H9 (cell line): ENCODE measurements around the gene NLE1. TPM values are rescaled to one million over a fixed set of nuclear protein-coding genes. Genes with fewer than 3 reads are reported as not detected.

Source experiments
- DNase-seq: peaks from one replicate; pipeline ENCODE4 v3.0.0-alpha.2; 2017
- H2AFZ ChIP-seq: one replicate; pipeline ENCODE4 v1.6.1; 2013; ENCODE audit warnings: mild to moderate bottlenecking, low read length, control low read depth, moderate library complexity
- H2AK5ac ChIP-seq: 2 replicates; pipeline ENCODE4 v1.6.1; 2013; ENCODE audit warnings: low read length, control low read depth, mixed read lengths; ENCODE audit not compliant: insufficient read length
- H2BK120ac ChIP-seq: one replicate; pipeline ENCODE4 v1.6.1; 2013; ENCODE audit warnings: low read depth, mild to moderate bottlenecking, low read length, control low read depth, inconsistent platforms; ENCODE audit not compliant: poor library complexity, severe bottlenecking
- H2BK12ac ChIP-seq: 2 replicates; pipeline ENCODE4 v1.6.1; 2013; ENCODE audit warnings: low read length, control low read depth, mixed read lengths, low read depth; ENCODE audit not compliant: insufficient read length
- H2BK15ac ChIP-seq: 2 replicates; pipeline ENCODE4 v1.6.1; 2013; ENCODE audit warnings: low read depth, low read length, control low read depth
- H2BK20ac ChIP-seq: one replicate; pipeline ENCODE4 v1.6.1; 2013; ENCODE audit warnings: low read depth, mild to moderate bottlenecking, low read length, control low read depth, inconsistent platforms; ENCODE audit not compliant: poor library complexity, severe bottlenecking
- H2BK5ac ChIP-seq: 2 replicates; pipeline ENCODE4 v1.6.1; 2013; ENCODE audit warnings: low read length, control low read depth, mixed read lengths; ENCODE audit not compliant: insufficient read length
- H3K14ac ChIP-seq: 2 replicates; pipeline ENCODE4 v1.6.1; 2013; ENCODE audit warnings: low read length, control low read depth; ENCODE audit not compliant: insufficient read depth
- H3K18ac ChIP-seq: 2 replicates; pipeline ENCODE4 v1.6.1; 2013; ENCODE audit warnings: low read depth, mild to moderate bottlenecking, mixed read lengths, low read length, control low read depth; ENCODE audit not compliant: insufficient read length
- H3K23ac ChIP-seq: 2 replicates; pipeline ENCODE4 v1.6.1; 2013; ENCODE audit warnings: low read length, control low read depth, mixed read lengths, low read depth; ENCODE audit not compliant: insufficient read length
- H3K23me2 ChIP-seq: 2 replicates; pipeline ENCODE4 v1.6.1; 2013; ENCODE audit warnings: low read depth, mild to moderate bottlenecking, mixed read lengths, low read length, control low read depth; ENCODE audit not compliant: insufficient read length, poor library complexity, severe bottlenecking
- H3K27ac ChIP-seq: 2 replicates; pipeline ENCODE4 v1.5.1; 2013; ENCODE audit warnings: low read length, control low read depth, mixed read lengths, low read depth; ENCODE audit not compliant: insufficient read length
- H3K27me3 ChIP-seq: 2 replicates; pipeline ENCODE4 v1.6.1; 2013; ENCODE audit warnings: low read length, control low read depth, inconsistent platforms; ENCODE audit not compliant: insufficient read depth
- H3K4ac ChIP-seq: 2 replicates; pipeline ENCODE4 v1.6.1; 2013; ENCODE audit warnings: low read depth, mild to moderate bottlenecking, control low read depth, inconsistent platforms, low read length, moderate library complexity
- H3K4me1 ChIP-seq: 2 replicates; pipeline ENCODE4 v1.6.1; 2013; ENCODE audit warnings: low read length, control low read depth, inconsistent platforms; ENCODE audit not compliant: insufficient read depth
- H3K4me2 ChIP-seq: 2 replicates; pipeline ENCODE4 v1.6.1; 2013; ENCODE audit warnings: low read length, control low read depth, mixed read lengths; ENCODE audit not compliant: insufficient read length, insufficient read depth
- H3K56ac ChIP-seq: 2 replicates; pipeline ENCODE4 v1.6.1; 2013; ENCODE audit warnings: low read depth, mild to moderate bottlenecking, mixed read lengths, low read length, control low read depth; ENCODE audit not compliant: insufficient read length
- H3K79me1 ChIP-seq: 2 replicates; pipeline ENCODE4 v1.6.1; 2013; ENCODE audit warnings: low read depth, mild to moderate bottlenecking, moderate library complexity, low read length, control low read depth, inconsistent platforms; ENCODE audit not compliant: insufficient read depth, poor library complexity, severe bottlenecking
- H3K79me2 ChIP-seq: 2 replicates; pipeline ENCODE4 v1.6.1; 2013; ENCODE audit warnings: low read length, control low read depth, inconsistent platforms; ENCODE audit not compliant: insufficient read depth
- H3K9ac ChIP-seq: 2 replicates; pipeline ENCODE4 v1.6.1; 2013; ENCODE audit warnings: low read length, control low read depth, mixed read lengths; ENCODE audit not compliant: insufficient read length; ENCODE audit errors: extremely low read depth
- H3K9me3 ChIP-seq: one replicate; pipeline ENCODE4 v1.6.1; 2013; ENCODE audit warnings: low read depth, low read length, inconsistent platforms; ENCODE audit not compliant: control insufficient read depth
- H3T11ph ChIP-seq: one replicate; pipeline ENCODE4 v1.6.1; 2013; ENCODE audit warnings: mild to moderate bottlenecking, low read length, control low read depth, inconsistent platforms
- H4K20me1 ChIP-seq: one replicate; pipeline ENCODE4 v1.6.1; 2013; ENCODE audit not compliant: control insufficient read depth, insufficient read length, insufficient read depth
- H4K5ac ChIP-seq: 2 replicates; pipeline ENCODE4 v1.6.1; 2013; ENCODE audit warnings: low read depth, mild to moderate bottlenecking, mixed read lengths, low read length, control low read depth; ENCODE audit not compliant: insufficient read length
- H4K8ac ChIP-seq: replicated peaks from 2 replicates; pipeline ENCODE4 v1.6.1; 2013; ENCODE audit warnings: low read length, control low read depth, mixed read lengths, low read depth; ENCODE audit not compliant: insufficient read length
- H4K91ac ChIP-seq: 2 replicates; pipeline ENCODE4 v1.6.1; 2013; ENCODE audit warnings: low read depth, mild to moderate bottlenecking, moderate library complexity, mixed read lengths, low read length, control low read depth; ENCODE audit not compliant: insufficient read length
- H3K27ac Mint-ChIP-seq, 3 experiments: 2 replicates in 2 of 3; 3 replicates in 1 of 3; pipeline ENCODE4 v1.8.0; 2020 to 2021; ENCODE audit warnings: mixed read lengths in 3 of 3, mild to moderate bottlenecking in 1 of 3, moderate library complexity in 1 of 3
- H3K27me3 Mint-ChIP-seq: 2 replicates; pipeline ENCODE4 v1.8.0; 2021; ENCODE audit warnings: low read depth, mild to moderate bottlenecking, moderate library complexity, mixed read lengths
- H3K36me3 Mint-ChIP-seq, 3 experiments: 2 replicates in 2 of 3; 3 replicates in 1 of 3; pipeline ENCODE4 v1.8.0; 2020 to 2021; ENCODE audit warnings: low read depth in 3 of 3, mixed read lengths in 3 of 3; ENCODE audit not compliant: insufficient read depth in 1 of 3
- H3K4me1 Mint-ChIP-seq, 2 experiments: 2 replicates each; pipeline ENCODE4 v1.8.0; 2020; ENCODE audit warnings: mixed read lengths in 2 of 2
- H3K4me3 Mint-ChIP-seq, 2 experiments: 2 replicates in 1 of 2; 3 replicates in 1 of 2; pipeline ENCODE4 v1.8.0; 2020 to 2021; ENCODE audit warnings: mild to moderate bottlenecking in 2 of 2, mixed read lengths in 2 of 2, moderate library complexity in 1 of 2
- H3K9me3 Mint-ChIP-seq, 2 experiments: 2 replicates in 1 of 2; 3 replicates in 1 of 2; pipeline ENCODE4 v1.8.0; 2020; ENCODE audit warnings: mild to moderate bottlenecking in 2 of 2, mixed read lengths in 2 of 2, moderate library complexity in 1 of 2
- WGBS: extraction: QIAGEN DNeasy Blood & Tissue Kit; methylation state at CpG from one replicate; pipeline ENCODE4 v1.1.7; 2013; ENCODE audit warnings: missing lambda C conversion rate, low lambda C conversion rate, mixed read lengths; ENCODE audit not compliant: insufficient read length; ENCODE audit errors: extremely low coverage; 5-methylcytosine and 5-hydroxymethylcytosine counted together
- total RNA-seq: library from RNA; stranded (reverse); gene quantifications from 2 replicates; pipeline ENCODE4 v1.2.1, GENCODE V29; 2021
- TF ChIP-seq, protein P1 (sequence below): fragments of 200-600 bp; sonication (generic); conservative IDR thresholded peaks from 3 replicates; pipeline ENCODE4 v1.8.0; 2021; ENCODE audit warnings: antibody characterized with exemption, mild to moderate bottlenecking

The NLE1 gene
- total RNA-seq, 1 experiment from 2014 or later: 43.9 TPM

DNA sequence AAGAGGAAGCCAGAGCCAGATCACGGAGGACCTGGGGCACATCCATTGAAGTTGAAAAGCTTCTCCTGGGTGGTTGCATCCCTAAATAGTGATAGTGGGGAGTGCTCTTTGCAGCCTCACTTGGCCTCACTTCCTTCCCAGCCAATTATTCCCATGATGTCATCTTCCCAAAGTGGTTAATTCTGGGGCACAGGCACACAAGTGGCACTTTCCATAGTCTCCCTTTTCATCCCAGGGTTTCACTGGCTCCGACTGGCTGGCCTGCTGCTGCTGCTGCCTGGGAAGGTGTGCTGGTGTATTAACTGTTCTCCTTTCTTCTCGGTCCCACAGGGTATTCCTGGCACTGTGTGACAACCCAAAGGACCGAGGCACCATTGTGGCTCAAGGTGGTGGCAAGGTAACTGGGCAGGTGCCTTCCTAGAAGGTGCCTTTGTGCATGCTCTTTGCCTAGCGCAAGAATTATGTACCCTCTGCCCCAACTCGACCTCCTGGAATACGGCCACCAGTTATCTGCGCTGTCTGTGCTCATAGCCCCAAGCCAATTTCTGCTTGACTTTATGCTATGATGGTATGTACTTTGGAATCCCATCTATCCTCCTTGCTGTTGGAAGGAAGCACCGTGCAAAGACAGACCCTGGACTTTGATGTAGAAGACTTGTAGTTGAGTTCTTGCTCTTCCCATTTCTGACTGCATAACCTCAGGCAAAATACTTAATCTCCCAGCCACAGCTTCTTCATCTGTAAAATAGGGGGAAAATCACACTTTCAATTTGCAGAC is 33.7 kb upstream of the NLE1 start:
- no peak overlapping the region for H4K8ac ChIP-seq

More for the DNA sequence above, 33.7 kb upstream of the NLE1 start:
- no CpG with 5 or more reads among the region's 9 CpGs for WGBS
- no peak overlapping the region; a peak in 1 of 5 replicates for H3K4me3 Mint-ChIP-seq
- Histone ChIP-seq H2BK120ac (no peak overlapping the region), H3K27ac (no peak overlapping the region), H2AFZ (no peak overlapping the region), H3K79me2 (no peaks in the 10 kb centered on the region), H3K9ac (no peak overlapping the region), H3K23ac (no peak overlapping the region), H3K23me2 (peaks cover 3% of the 10 kb centered on the region), H3K79me1 (no peaks in the 10 kb centered on the region), H2BK12ac (no peak overlapping the region), H2BK20ac (no peak overlapping the region), H3K4me2 (no peak overlapping the region), H4K5ac (no peak overlapping the region), H2AK5ac (no peak overlapping the region), H3K14ac (no peak overlapping the region), H2BK5ac (no peak overlapping the region), H3K4me1 (no peaks in the 10 kb centered on the region), H3K56ac (no peak overlapping the region), H4K20me1 (no peaks in the 10 kb centered on the region), H3K18ac (no peak overlapping the region), H3K27me3 (no peaks in the 10 kb centered on the region), H3K9me3 (no peaks in the 10 kb centered on the region), H3K4ac (no peak overlapping the region), H4K91ac (no peak overlapping the region), H2BK15ac (no peak overlapping the region), H3T11ph (no peak overlapping the region)
- H3K9me3 Mint-ChIP-seq: peaks cover 2 to 6% of the 10 kb centered on the region in 2 experiments; a peak in 2 of 5 replicates
- H3K4me1 Mint-ChIP-seq: no peaks in the 10 kb centered on the region
- H3K36me3 Mint-ChIP-seq: no peaks in the 10 kb centered on the region; a peak in 1 of 7 replicates
- TF ChIP-seq, protein P1, sequence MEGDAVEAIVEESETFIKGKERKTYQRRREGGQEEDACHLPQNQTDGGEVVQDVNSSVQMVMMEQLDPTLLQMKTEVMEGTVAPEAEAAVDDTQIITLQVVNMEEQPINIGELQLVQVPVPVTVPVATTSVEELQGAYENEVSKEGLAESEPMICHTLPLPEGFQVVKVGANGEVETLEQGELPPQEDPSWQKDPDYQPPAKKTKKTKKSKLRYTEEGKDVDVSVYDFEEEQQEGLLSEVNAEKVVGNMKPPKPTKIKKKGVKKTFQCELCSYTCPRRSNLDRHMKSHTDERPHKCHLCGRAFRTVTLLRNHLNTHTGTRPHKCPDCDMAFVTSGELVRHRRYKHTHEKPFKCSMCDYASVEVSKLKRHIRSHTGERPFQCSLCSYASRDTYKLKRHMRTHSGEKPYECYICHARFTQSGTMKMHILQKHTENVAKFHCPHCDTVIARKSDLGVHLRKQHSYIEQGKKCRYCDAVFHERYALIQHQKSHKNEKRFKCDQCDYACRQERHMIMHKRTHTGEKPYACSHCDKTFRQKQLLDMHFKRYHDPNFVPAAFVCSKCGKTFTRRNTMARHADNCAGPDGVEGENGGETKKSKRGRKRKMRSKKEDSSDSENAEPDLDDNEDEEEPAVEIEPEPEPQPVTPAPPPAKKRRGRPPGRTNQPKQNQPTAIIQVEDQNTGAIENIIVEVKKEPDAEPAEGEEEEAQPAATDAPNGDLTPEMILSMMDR: no peak
- DNase-seq: no peak
- peak overlapping the region in 1 of 3 experiments; percentile 3; a peak in 1 of 7 replicates for H3K27ac Mint-ChIP-seq
- H3K27me3 Mint-ChIP-seq: peaks cover 6% of the 10 kb centered on the region
